Activated CD4-positive, alpha-beta memory T cell treated with anti-CD3 and anti-CD28 coated beads, Interleukin-2, amount 10 ng/mL, durations not matched to agents 7 days and 5 days (primary cell): Measurements from ENCODE around the gene SLC35E3. TPM values are rescaled to one million over a fixed set of nuclear protein-coding genes. Genes with fewer than 3 reads are reported as not detected.

ENCODE experiments used
- CTCF ChIA-PET: fragments of 350-600 bp; sonication (Branson Sonifier 250); formaldehyde crosslinking; loops from one replicate; lab custom pipeline; 2021; ENCODE audit warnings: antibody characterized with exemption, inconsistent platforms; lab: Charles Lee
- POLR2A ChIA-PET: fragments of 350-600 bp; sonication (Branson Sonifier 250); formaldehyde crosslinking; loops from one replicate; lab custom pipeline; 2021; ENCODE audit warnings: antibody characterized with exemption; lab: Charles Lee
- DNase-seq: peaks from one replicate; pipeline ENCODE4 v3.0.0-alpha.2; 2020
- H3K27ac Mint-ChIP-seq: one replicate; pipeline ENCODE4 v1.8.0; 2021; ENCODE audit warnings: mild to moderate bottlenecking, mixed read lengths
- H3K27me3 Mint-ChIP-seq: one replicate; pipeline ENCODE4 v1.8.0; 2021; ENCODE audit warnings: mixed read lengths
- H3K36me3 Mint-ChIP-seq: one replicate; pipeline ENCODE4 v1.8.0; 2021; ENCODE audit warnings: low read depth, mixed read lengths
- H3K4me1 Mint-ChIP-seq: one replicate; pipeline ENCODE4 v1.8.0; 2021; ENCODE audit warnings: mixed read lengths
- H3K4me3 Mint-ChIP-seq: one replicate; pipeline ENCODE4 v1.8.0; 2021; ENCODE audit warnings: mild to moderate bottlenecking, mixed read lengths
- H3K9me3 Mint-ChIP-seq: one replicate; pipeline ENCODE4 v1.8.0; 2021; ENCODE audit warnings: mixed read lengths
- total RNA-seq, 2 experiments: library from RNA; stranded (reverse); gene quantifications; one replicate each; pipeline ENCODE4 v1.2.3, GENCODE V29; 2021

Gene SLC35E3
- total RNA-seq, 2 experiments from 2014 or later: 8.2 to 8.8 TPM

DNA sequence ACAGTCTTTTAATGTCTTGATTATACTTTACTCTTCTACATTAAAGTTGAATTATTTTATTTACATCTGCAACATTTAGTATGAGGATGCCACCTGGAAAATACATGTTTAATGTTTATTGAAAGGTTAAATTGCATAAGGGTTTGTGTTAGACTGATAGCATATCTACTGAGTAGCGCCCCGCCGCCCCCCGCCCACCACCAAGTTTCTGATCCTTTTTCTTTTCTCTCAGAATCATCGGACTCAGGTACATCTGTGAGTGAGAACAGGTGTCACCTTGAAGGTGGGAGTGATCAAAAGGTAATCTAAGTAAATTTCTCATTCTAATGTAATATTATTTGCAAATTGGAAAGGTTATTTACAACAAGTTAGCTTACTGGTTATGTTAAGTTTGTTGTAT lies 78.2 kb downstream of the SLC35E3 start:
- H3K9me3 Mint-ChIP-seq: no peaks in the 10 kb centered on the region
- DNase-seq: no peak

DNA sequence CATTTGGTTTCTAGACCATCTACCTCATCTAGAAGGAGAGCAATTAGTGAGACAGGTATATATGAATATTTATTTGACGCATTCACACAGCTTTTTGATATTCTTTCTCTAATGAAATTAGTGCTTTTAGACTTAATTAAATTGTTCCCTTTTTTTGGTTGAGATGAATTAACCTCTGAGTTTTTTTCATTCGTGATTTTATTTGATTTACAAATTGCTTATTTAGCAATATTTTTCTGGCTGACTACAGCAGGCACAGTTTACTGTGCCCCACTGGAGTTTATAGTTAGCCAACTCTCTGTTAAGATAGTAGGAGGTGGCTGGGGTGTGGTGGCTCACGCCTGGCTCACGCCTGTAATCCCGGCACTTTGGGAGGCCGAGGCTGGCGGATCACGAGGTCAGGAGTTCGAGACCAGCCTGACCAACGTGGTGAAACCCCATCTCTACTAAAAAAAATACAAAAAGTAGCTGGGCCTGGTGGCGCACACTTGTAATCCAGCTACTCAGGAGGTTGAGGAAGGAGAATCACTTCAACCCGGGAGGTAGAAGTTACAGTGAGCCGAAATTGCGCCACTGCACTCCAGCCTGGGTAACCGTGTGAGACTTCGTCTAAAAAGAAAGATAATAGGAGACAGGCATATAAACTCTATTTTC lies 78.7 kb downstream of the SLC35E3 start:
- Mint-ChIP-seq H3K4me3 (no peak overlapping the region), H3K36me3 (peaks cover 70% of the 10 kb centered on the region), H3K9me3 (no peaks in the 10 kb centered on the region), H3K4me1 (peaks cover 40% of the 10 kb centered on the region), H3K27ac (no peak overlapping the region), H3K27me3 (no peaks in the 10 kb centered on the region)
- POLR2A ChIA-PET: interaction anchor here (1.2 to 1.4 kb wide), 2 partner anchors 10 to 12 kb away, joined by 3 to 4 read pairs; no protein-coding TSS in a partner anchor
- DNase-seq: no peak
- CTCF ChIA-PET: interaction anchor here (1.5 kb wide), 1 partner anchor 12 kb away, joined by 4 read pairs; no protein-coding TSS in a partner anchor

More for the DNA sequence above, 78.2 kb downstream of the SLC35E3 start:
- H3K4me1 Mint-ChIP-seq: peaks cover 45% of the 10 kb centered on the region
- H3K4me3 Mint-ChIP-seq: no peak overlapping the region
- CTCF ChIA-PET: no interaction called here
- no peaks in the 10 kb centered on the region for H3K27me3 Mint-ChIP-seq
- H3K36me3 Mint-ChIP-seq: peaks cover 72% of the 10 kb centered on the region
- H3K27ac Mint-ChIP-seq: no peak overlapping the region
- POLR2A ChIA-PET: interaction anchor here (1.2 to 1.4 kb wide), 2 partner anchors 9 to 11 kb away, joined by 3 to 4 read pairs; no protein-coding TSS in a partner anchor

DNA sequence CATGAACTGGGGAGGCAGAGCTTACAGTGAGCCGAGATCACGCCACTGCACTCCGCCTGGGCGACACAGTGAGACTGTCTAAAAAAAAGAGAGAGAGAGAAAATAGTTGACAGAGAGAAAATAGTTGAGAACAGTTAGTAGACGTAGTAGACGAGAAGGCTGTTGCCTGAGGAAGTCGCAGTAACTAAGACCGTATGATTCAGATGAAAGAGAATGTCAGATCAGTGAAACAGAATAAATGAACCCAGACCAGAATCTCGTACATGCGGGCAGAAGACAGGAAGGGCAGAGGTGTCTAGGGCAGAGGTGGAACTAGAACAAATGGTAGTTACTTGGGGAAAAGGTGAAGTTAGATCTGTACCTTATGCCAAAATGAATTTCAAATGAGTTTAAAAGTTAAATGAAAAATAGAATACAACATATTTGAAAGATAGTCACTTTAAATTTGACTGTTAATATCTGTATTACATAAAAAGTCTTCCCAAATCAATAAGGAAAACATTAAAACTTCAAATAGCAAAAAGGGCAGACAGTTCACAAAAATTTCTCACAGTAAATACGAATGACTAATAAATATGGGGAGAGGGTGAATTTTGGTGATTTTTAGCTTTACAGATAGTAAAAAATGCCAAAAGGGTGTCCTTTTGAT lies 79.7 kb downstream of the SLC35E3 start:
- ChIA-PET POLR2A (interaction anchor here (0.7 to 1.4 kb wide), 2 partner anchors 13 to 14 kb away, joined by 3 to 4 read pairs; no protein-coding TSS in a partner anchor), CTCF (interaction anchor here (1.5 kb wide), 1 partner anchor 11 kb away, joined by 4 read pairs; no protein-coding TSS in a partner anchor)
- Mint-ChIP-seq H3K27ac (no peak overlapping the region), H3K36me3 (peaks cover 66% of the 10 kb centered on the region), H3K4me3 (no peak overlapping the region), H3K27me3 (no peaks in the 10 kb centered on the region), H3K9me3 (no peaks in the 10 kb centered on the region), H3K4me1 (peaks cover 36% of the 10 kb centered on the region)
- no peak for DNase-seq

DNA sequence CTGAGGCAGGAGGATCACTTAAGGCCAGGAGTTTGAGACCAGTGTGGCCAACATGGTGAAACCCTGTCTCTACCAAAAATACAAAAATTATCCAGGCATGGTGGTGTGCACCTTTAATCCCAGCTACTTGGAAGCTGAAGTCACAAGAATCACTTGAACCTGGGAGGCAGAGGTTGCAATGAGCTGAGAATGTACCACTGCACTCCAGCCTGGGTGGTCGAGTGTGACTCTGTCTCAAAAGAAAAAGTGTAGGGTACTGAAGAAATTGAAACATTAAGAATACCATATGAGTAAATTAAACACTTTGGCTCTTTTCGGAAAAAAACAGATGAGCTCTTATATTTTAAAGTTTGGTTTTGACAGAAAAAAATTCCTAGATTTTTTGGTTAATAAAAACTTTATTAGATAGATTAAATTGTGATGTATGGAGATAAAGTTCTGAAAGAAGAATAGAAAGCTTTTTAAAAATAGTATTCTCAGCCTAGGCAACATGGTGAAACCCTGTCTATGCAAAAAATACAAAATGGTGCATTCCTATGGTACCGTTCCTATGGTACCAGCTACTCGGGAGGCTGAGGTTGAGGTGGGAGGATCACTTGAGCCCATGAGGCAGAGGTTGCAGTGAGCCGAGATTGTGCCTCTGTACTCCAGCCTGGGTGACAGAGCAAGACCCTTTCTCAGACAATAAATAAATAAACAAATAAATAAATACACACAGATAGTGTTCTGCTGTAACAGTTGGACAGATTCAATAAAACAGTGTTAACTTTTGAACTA lies 82.1 kb downstream of the SLC35E3 start:
- no peak overlapping the region for H3K4me3 Mint-ChIP-seq
- no peaks in the 10 kb centered on the region for H3K9me3 Mint-ChIP-seq
- DNase-seq: no peak
- H3K36me3 Mint-ChIP-seq: peaks cover 69% of the 10 kb centered on the region
- ChIA-PET CTCF (interaction anchor here (0.8 to 1.5 kb wide), 6 partner anchors 8 to 20 kb away, joined by 3 to 10 read pairs (median 4); partner anchors contain the start of gene MDM2), POLR2A (interaction anchor here (0.8 to 1.5 kb wide), 4 partner anchors 14 to 21 kb away, joined by 3 read pairs; no protein-coding TSS in a partner anchor)
- peaks cover 28% of the 10 kb centered on the region for H3K4me1 Mint-ChIP-seq
- no peaks in the 10 kb centered on the region for H3K27me3 Mint-ChIP-seq
- no peak overlapping the region for H3K27ac Mint-ChIP-seq

DNA sequence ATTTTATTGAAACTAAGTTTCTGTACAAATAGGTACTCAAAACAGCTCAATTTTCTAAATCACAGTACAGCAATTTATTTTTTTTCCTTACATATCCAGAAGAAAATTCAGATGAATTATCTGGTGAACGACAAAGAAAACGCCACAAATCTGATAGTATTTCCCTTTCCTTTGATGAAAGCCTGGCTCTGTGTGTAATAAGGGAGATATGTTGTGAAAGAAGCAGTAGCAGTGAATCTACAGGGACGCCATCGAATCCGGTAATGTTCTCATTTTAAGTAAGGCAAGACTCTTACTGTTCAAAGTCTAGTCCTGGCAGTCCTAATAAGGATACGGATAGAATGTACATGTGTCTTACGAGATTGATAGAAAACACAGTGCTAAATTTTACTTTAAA lies 82.7 kb downstream of the SLC35E3 start:
- Mint-ChIP-seq H3K36me3 (peaks cover 64% of the 10 kb centered on the region), H3K27me3 (no peaks in the 10 kb centered on the region), H3K27ac (no peak overlapping the region), H3K9me3 (no peaks in the 10 kb centered on the region), H3K4me3 (no peak overlapping the region), H3K4me1 (peaks cover 23% of the 10 kb centered on the region)
- ChIA-PET POLR2A (interaction anchor here (1.0 to 1.5 kb wide), 3 partner anchors 15 to 21 kb away, joined by 3 read pairs; no protein-coding TSS in a partner anchor), CTCF (interaction anchor here (1.0 to 1.5 kb wide), 5 partner anchors 9 to 20 kb away, joined by 3 to 10 read pairs (median 4); partner anchors contain the start of gene MDM2)
- DNase-seq: no peak

Other genes starting within 250 kb of the SLC35E3 start
- 100 to 1,000 TPM; 290 to 291 TPM for gene RAP1B, start 135.3 kb upstream of the SLC35E3 start, total RNA-seq
- 10 to 100 TPM; 80.7 to 85.4 TPM for gene NUP107, start 59.2 kb upstream of the SLC35E3 start, total RNA-seq
- gene MDM2, start 62.0 kb downstream of the SLC35E3 start, total RNA-seq: 100 to 1,000 TPM; 194 to 201 TPM
- gene CPM, start 187.0 kb downstream of the SLC35E3 start, total RNA-seq: 1 to 10 TPM; 1.1 to 1.4 TPM